ENCODE measurements around the gene FADS2. TPM values are rescaled to one million over a fixed set of nuclear protein-coding genes. Genes with fewer than 3 reads are reported as not detected.
A peak's percentile ranks its signal among the peaks of the same experiment; 100 is the strongest.

The FADS2 gene
- total and polyA plus RNA-seq, 9 of the 15 experiments (the other 6 are each of a cell fraction or from before 2014, with no cell fraction given): 2.9 to 42.8 (median 16.2) TPM

DNA sequence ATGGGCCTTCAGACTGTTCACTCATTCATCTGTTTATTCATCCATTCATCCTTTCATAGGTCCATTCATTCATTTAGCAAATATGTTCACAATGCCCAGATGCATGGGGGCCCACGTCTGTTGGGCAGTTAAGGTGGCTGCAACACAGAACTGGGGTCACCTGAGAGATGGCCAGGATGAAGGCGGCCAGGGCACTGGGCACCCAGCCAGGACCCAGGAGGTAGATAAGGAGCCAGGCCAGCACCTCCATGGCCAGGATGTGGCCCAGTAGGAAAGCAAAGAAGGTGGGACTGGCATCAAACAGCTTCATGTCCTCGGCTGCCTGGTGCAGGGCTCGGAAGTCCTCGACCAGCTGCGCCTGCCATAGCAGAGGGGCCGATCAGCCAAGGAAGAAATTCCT lies 51.1 kb downstream of the FADS2 start:
- peak overlapping the region in 1 of 2 experiments; percentile 35; a peak in 2 of 4 replicates for H3K9ac ChIP-seq (ENCODE audit: insufficient read depth in 1 of 2, low read depth in 2 of 2, low read length in 2 of 2)
- BruUV-seq (replicated peaks): no TSS peak
- H3K4me1 ChIP-seq (replicated peaks in 1 of 2; ENCODE audit: control insufficient read depth in 2 of 2, insufficient read depth in 2 of 2, low read length in 2 of 2): peaks cover 5 to 49% of the 10 kb centered on the region in 2 experiments; a peak in 4 of 5 replicates
- H2AFZ ChIP-seq (ENCODE audit: low read depth, low read length): no peak overlapping the region
- no peaks in the 10 kb centered on the region for H3K27me3 ChIP-seq (ENCODE audit: control insufficient read depth in 2 of 2, insufficient read depth in 2 of 2, low read length in 2 of 2)
- H3K79me2 ChIP-seq (ENCODE audit: control insufficient read depth, insufficient read depth, low read length): no peaks in the 10 kb centered on the region; the same call in 1 of the 3 replicates
- H3K9me3 ChIP-seq (replicated peaks; ENCODE audit: control insufficient read depth, insufficient read depth, low read depth, low read length): no peaks in the 10 kb centered on the region
- H3K27ac ChIP-seq (ENCODE audit: extremely low read depth, low read depth, low read length): no peak overlapping the region
- no peaks in the 10 kb centered on the region for H3K9me1 ChIP-seq (ENCODE audit: control insufficient read depth, insufficient read depth, low read length)
- no peak for ATAC-seq
- peaks cover 26% of the 10 kb centered on the region; the same call in 2 of the 3 replicates for H3K36me3 ChIP-seq (ENCODE audit: control insufficient read depth, insufficient read depth, low read length)
- intact Hi-C loops (cut with micrococcal nuclease) (no loop called here), in situ Hi-C loops (cut with MboI) (no loop called here)
- ChIA-PET POLR2A (interaction anchor here (0.8 to 1.4 kb wide), 4 partner anchors 9 to 253 kb away, joined by 3 to 4 read pairs (median 3); no protein-coding TSS in a partner anchor), CTCF (ENCODE audit: low intra/inter-chr PET ratio) (no interaction called here)
- no peak for DNase-seq (ENCODE audit: extremely low read depth in 1 of 4, low spot score in 3 of 4)
- H3K4me3 ChIP-seq: no peak overlapping the region
- WGBS (ENCODE audit: insufficient coverage, low coverage, missing lambda C conversion rate): 73% methylated on average over 4 of the region's 7 CpGs
- no peak for FAIRE-seq
- H3K4me2 ChIP-seq (ENCODE audit: insufficient read depth, low read length): no peak overlapping the region
- no peaks in the 10 kb centered on the region for H4K20me1 ChIP-seq (replicated peaks; ENCODE audit: control insufficient read depth, insufficient read depth, low read length)
- TF ChIP-seq BHLHE40 (IDR thresholded peaks at IDR 0.05; ENCODE audit: low read length) (no peak), ZC3H11A (IDR thresholded peaks at IDR 0.05; ENCODE audit: low read depth, low read length) (no peak), SRSF3 (IDR thresholded peaks at IDR 0.05; ENCODE audit: insufficient read depth, low read length) (no peak), GABPB1 (CRISPR knock-in tag; IDR thresholded peaks at IDR 0.05) (no peak), GATAD2A (IDR thresholded peaks at IDR 0.05) (no peak), BDP1 (IDR thresholded peaks at IDR 0.05; ENCODE audit: insufficient read depth, insufficient read length) (no peak), ATF7 (IDR thresholded peaks at IDR 0.05) (no peak), ZNF165 (CRISPR knock-in tag; IDR thresholded peaks at IDR 0.05; ENCODE audit: borderline replicate concordance) (no peak), NELFE (IDR thresholded peaks at IDR 0.05; ENCODE audit: insufficient read depth, insufficient read length) (no peak), MEF2D (tag; conservative IDR thresholded peaks at IDR 0.05; ENCODE audit: low read depth) (no peak), LARP7 (IDR thresholded peaks at IDR 0.05) (no peak), RFX5 (IDR thresholded peaks at IDR 0.05; ENCODE audit: low read depth, low read length) (no peak), DIDO1 (tag; IDR thresholded peaks at IDR 0.05; ENCODE audit: low read depth) (no peak)
- TF ChIP-seq, protein P1, sequence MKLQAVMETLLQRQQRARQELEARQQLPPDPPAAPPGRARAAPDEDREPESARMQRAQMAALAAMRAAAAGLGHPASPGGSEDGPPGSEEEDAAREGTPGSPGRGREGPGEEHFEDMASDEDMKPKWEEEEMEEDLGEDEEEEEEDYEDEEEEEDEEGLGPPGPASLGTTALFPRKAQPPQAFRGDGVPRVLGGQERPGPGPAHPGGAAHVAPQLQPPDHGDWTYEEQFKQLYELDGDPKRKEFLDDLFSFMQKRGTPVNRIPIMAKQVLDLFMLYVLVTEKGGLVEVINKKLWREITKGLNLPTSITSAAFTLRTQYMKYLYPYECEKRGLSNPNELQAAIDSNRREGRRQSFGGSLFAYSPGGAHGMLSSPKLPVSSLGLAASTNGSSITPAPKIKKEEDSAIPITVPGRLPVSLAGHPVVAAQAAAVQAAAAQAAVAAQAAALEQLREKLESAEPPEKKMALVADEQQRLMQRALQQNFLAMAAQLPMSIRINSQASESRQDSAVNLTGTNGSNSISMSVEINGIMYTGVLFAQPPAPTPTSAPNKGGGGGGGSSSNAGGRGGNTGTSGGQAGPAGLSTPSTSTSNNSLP (IDR thresholded peaks at IDR 0.05; ENCODE audit: borderline replicate concordance, low read depth, low read length): no peak
